Kidney (tissue), 14 donors: ENCODE results near the gene ZP1. TPM values are rescaled to one million over a fixed set of nuclear protein-coding genes. Genes with fewer than 3 reads are reported as not detected.

Source experiments
- DNase-seq, 5 donors: peaks; one replicate each; pipeline ENCODE4 v3.0.0-alpha.2; 2013 to 2020
- FAIRE-seq: peaks from 2 replicates; lab custom pipeline; 2012; peaks lifted over from hg19 to GRCh38; lab: Jason Lieb, UNC
- H3K27ac ChIP-seq, 2 donors: one replicate each; pipeline ENCODE4 v1.7.0; 2013; ENCODE audit warnings: low read depth in 2 of 2, low read length in 2 of 2, inconsistent platforms in 1 of 2
- H3K27me3 ChIP-seq: one replicate; pipeline ENCODE4 v1.7.1; 2013; ENCODE audit warnings: low read length, inconsistent platforms; ENCODE audit not compliant: control insufficient read depth, insufficient read depth
- H3K36me3 ChIP-seq, 3 donors: one replicate each; pipeline versions ENCODE4 v1.7.0 to v1.7.1; 2013; ENCODE audit warnings: low read length in 3 of 3, control low read depth in 1 of 3, inconsistent platforms in 1 of 3; ENCODE audit not compliant: insufficient read depth in 3 of 3, control insufficient read depth in 2 of 3
- H3K4me1 ChIP-seq, 3 donors: one replicate each; pipeline versions ENCODE4 v1.7.0 to v1.7.1; 2013; ENCODE audit warnings: low read length in 3 of 3, inconsistent platforms in 1 of 3, low read depth in 1 of 3; ENCODE audit not compliant: control insufficient read depth in 2 of 3, insufficient read depth in 2 of 3
- H3K4me3 ChIP-seq, 3 donors: one replicate each; pipeline versions ENCODE4 v1.7.0 to v1.8.1; 2013; ENCODE audit warnings: low read length in 3 of 3, control low read depth in 1 of 3, inconsistent platforms in 1 of 3
- H3K9ac ChIP-seq, 3 donors: one replicate each; pipeline versions ENCODE4 v1.7.0 to v1.7.1; 2013; ENCODE audit warnings: low read length in 3 of 3, control low read depth in 1 of 3, inconsistent platforms in 1 of 3
- H3K9me3 ChIP-seq, 3 donors: one replicate each; pipeline versions ENCODE4 v1.7.0 to v1.7.1; 2013; ENCODE audit warnings: low read length in 3 of 3, control low read depth in 1 of 3, inconsistent platforms in 1 of 3; ENCODE audit not compliant: control insufficient read depth in 2 of 3, insufficient read depth in 1 of 3
- intact Hi-C: fragments of 100-400 bp; cut with DNase I; formaldehyde crosslinking; loops from one replicate; pipeline ENCODE4 v1.11.1; 2022
- polyA plus RNA-seq: library from polyadenylated mRNA; stranded (reverse); fragments of 350-450 nt; fragmentation: Illumina TruSeq; extraction: RNeasy Lipid Tissue Mini Kit (QIAGEN cat#74804); gene quantifications from one replicate; pipeline ENCODE4 v1.2.3, GENCODE V29; 2014; ENCODE audit warnings: low read depth, low replicate concordance; ENCODE audit not compliant: insufficient read depth
- total RNA-seq: library from RNA; stranded (reverse); fragmentation: NEBNext Ultra II Directional; extraction: Animal tissue kit (Norgen Biotek cat#: 25700); gene quantifications from one replicate; pipeline ENCODE4 v1.2.1, GENCODE V29; 2021
- TF ChIP-seq, protein P1 (sequence below): IDR thresholded peaks from 3 replicates; pipeline ENCODE4 v1.5.1; 2012; ENCODE audit warnings: mild to moderate bottlenecking, moderate library complexity, borderline replicate concordance; ENCODE audit not compliant: insufficient read depth; ENCODE audit errors: extremely low read depth
- donor health status: control.
- donor health status: control.
- donor health status: control.
- donor health status: control.
- donor health status: control.
- donor health status: DM: yes; HTN: yes; CAD: no.
- donor health status: Normal renal cell carcinoma (clear cell type).

Gene ZP1
- total and polyA plus RNA-seq, 2 donors from 2014 or later = not detected

GRCh38 chr11:60917267-60917666 is 49.9 kb downstream of the ZP1 start:
- Histone ChIP-seq H3K4me1 (peaks cover 3 to 18% (median 6%) of the 10 kb centered on the region in 3 donors), H3K9ac (no peak overlapping the region), H3K36me3 (peaks cover 8 to 25% (median 21%) of the 10 kb centered on the region in 3 donors), H3K9me3 (no peaks in the 10 kb centered on the region), H3K4me3 (no peak overlapping the region), H3K27me3 (no peaks in the 10 kb centered on the region), H3K27ac (no peak overlapping the region)
- FAIRE-seq (no peak), DNase-seq (no peak)
- TF ChIP-seq, protein P1, sequence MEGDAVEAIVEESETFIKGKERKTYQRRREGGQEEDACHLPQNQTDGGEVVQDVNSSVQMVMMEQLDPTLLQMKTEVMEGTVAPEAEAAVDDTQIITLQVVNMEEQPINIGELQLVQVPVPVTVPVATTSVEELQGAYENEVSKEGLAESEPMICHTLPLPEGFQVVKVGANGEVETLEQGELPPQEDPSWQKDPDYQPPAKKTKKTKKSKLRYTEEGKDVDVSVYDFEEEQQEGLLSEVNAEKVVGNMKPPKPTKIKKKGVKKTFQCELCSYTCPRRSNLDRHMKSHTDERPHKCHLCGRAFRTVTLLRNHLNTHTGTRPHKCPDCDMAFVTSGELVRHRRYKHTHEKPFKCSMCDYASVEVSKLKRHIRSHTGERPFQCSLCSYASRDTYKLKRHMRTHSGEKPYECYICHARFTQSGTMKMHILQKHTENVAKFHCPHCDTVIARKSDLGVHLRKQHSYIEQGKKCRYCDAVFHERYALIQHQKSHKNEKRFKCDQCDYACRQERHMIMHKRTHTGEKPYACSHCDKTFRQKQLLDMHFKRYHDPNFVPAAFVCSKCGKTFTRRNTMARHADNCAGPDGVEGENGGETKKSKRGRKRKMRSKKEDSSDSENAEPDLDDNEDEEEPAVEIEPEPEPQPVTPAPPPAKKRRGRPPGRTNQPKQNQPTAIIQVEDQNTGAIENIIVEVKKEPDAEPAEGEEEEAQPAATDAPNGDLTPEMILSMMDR = no peak
- intact Hi-C loops = no loop called here

- no peak overlapping the region for H3K9ac ChIP-seq
- H3K4me3 ChIP-seq = no peak overlapping the region
- peaks cover 3 to 10% (median 6%) of the 10 kb centered on the region in 3 donors for H3K4me1 ChIP-seq
- no peak overlapping the region for H3K27ac ChIP-seq
- DNase-seq (no peak), FAIRE-seq (no peak)
- TF ChIP-seq, protein P1 = no peak
- H3K27me3 ChIP-seq = no peaks in the 10 kb centered on the region
- intact Hi-C loops = no loop called here
- H3K9me3 ChIP-seq = no peaks in the 10 kb centered on the region
- peaks cover 8 to 31% (median 21%) of the 10 kb centered on the region in 3 donors for H3K36me3 ChIP-seq
Measured at GRCh38 chr11:60918251-60918938, 51.1 kb downstream of the ZP1 start.

- no peak overlapping the region for H3K27ac ChIP-seq
- H3K27me3 ChIP-seq = no peaks in the 10 kb centered on the region
- TF ChIP-seq, protein P1 = no peak
- H3K9me3 ChIP-seq = no peaks in the 10 kb centered on the region
- no peak overlapping the region for H3K9ac ChIP-seq
- intact Hi-C loops = no loop called here
- H3K4me1 ChIP-seq = peaks cover 3 to 12% (median 6%) of the 10 kb centered on the region in 3 donors
- peaks cover 8 to 31% (median 21%) of the 10 kb centered on the region in 3 donors for H3K36me3 ChIP-seq
- DNase-seq (no peak), FAIRE-seq (no peak)
- H3K4me3 ChIP-seq = no peak overlapping the region
Measured at GRCh38 chr11:60918939-60919265, 51.6 kb downstream of the ZP1 start.
